Neural progenitor cell (in vitro differentiated cells): ENCODE data around the gene MVK.

ENCODE experiments used
- CTCF ChIP-seq: fragments of 200-600 bp; sonication (generic); IDR thresholded peaks from 2 replicates; pipeline ENCODE4 v1.5.1; 2017; ENCODE audit warnings: antibody characterized with exemption, mild to moderate bottlenecking
- EZH2 ChIP-seq: fragments of 200-600 bp; sonication (generic); IDR thresholded peaks from 2 replicates; pipeline ENCODE4 v1.6.1; 2017; ENCODE audit warnings: antibody characterized with exemption, mild to moderate bottlenecking, moderate library complexity

DNA sequence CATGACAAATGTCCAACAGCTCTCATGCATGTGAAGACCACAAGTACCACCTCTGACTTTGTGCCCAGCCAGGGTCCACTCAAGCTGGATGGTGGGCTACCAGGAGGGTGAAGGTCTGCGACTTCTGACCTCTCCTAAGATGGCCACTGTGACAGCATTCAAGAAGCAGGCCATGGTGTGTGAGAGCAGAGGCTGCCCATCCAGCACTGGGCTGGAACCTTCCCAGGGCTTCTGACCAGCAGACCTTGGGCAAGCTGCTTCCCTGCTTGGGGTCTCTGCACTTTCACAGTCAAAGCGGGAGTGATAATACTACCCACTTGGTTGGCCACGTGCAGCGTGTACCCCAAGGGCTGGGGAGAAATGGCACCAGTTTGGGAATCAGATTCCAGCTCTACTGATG is 10.7 kb upstream of the MVK start:
- TF ChIP-seq EZH2: no peak
- TF ChIP-seq CTCF: no peak
